OCI-LY7 (cell line): ENCODE data around the gene TM6SF1. TPM values are rescaled to one million over a fixed set of nuclear protein-coding genes. Genes with fewer than 3 reads are reported as not detected.

Experiments used
- BruUV-seq: library from RNA; stranded (reverse); fragments of 400-500 nt; replicated peaks from 2 replicates; lab custom pipeline; 2021; lab: Mats Ljungman, UMichigan
- CTCF ChIA-PET: fragments of 300-600 bp; sonication (Branson Sonifier 250); formaldehyde crosslinking; loops from one replicate; lab custom pipeline; 2022; ENCODE audit warnings: antibody characterized with exemption; ENCODE audit not compliant: unreplicated experiment; lab: Charles Lee
- POLR2A ChIA-PET: fragments of 300-600 bp; sonication (Branson Sonifier 250); formaldehyde crosslinking; loops from one replicate; lab custom pipeline; 2022; ENCODE audit warnings: antibody characterized with exemption; lab: Charles Lee
- DNase-seq: peaks from one replicate; pipeline ENCODE4 v3.0.0-alpha.2; 2015; ENCODE audit warnings: low spot score
- H2AFZ ChIP-seq: fragments of 200-600 bp; sonication (generic), shearing (Covaris generic); 2 replicates; pipeline ENCODE4 v1.6.1; 2014; ENCODE audit warnings: mild to moderate bottlenecking, antibody characterized with exemption, low read length, moderate library complexity
- H3K27ac ChIP-seq: fragments of 200-600 bp; sonication (generic); 2 replicates; pipeline ENCODE4 v1.5.1; 2014; ENCODE audit warnings: mixed run types, low read depth, mild to moderate bottlenecking, moderate library complexity, low read length, inconsistent platforms; ENCODE audit not compliant: poor library complexity, severe bottlenecking
- H3K36me3 ChIP-seq: fragments of 200-600 bp; sonication (generic); 2 replicates; pipeline ENCODE4 v1.6.1; 2014; ENCODE audit warnings: mild to moderate bottlenecking, antibody characterized with exemption, low read length, moderate library complexity, mixed read lengths; ENCODE audit not compliant: insufficient read depth
- H3K4me1 ChIP-seq: fragments of 200-600 bp; sonication (generic); 2 replicates; pipeline ENCODE4 v1.5.1; 2014; ENCODE audit warnings: mild to moderate bottlenecking, low read length; ENCODE audit not compliant: insufficient read depth, poor library complexity, severe bottlenecking
- H3K4me2 ChIP-seq: fragments of 200-600 bp; sonication (generic); 2 replicates; pipeline ENCODE4 v1.6.1; 2014; ENCODE audit warnings: mild to moderate bottlenecking, low read length
- H3K4me3 ChIP-seq: fragments of 200-600 bp; sonication (generic); 2 replicates; pipeline ENCODE4 v1.5.1; 2014; ENCODE audit warnings: mild to moderate bottlenecking, low read depth, low read length; ENCODE audit not compliant: poor library complexity, severe bottlenecking
- H3K79me2 ChIP-seq: fragments of 200-600 bp; sonication (generic); 2 replicates; pipeline ENCODE4 v1.6.1; 2016; ENCODE audit warnings: low read depth, mild to moderate bottlenecking, low read length, moderate library complexity, mixed read lengths; ENCODE audit not compliant: insufficient read depth
- H3K9me2 ChIP-seq: fragments of 200-600 bp; sonication (generic); 2 replicates; pipeline ENCODE4 v1.6.1; 2016; ENCODE audit warnings: mild to moderate bottlenecking, low read length, mixed read lengths; ENCODE audit not compliant: insufficient read depth
- H3K9me3 ChIP-seq: fragments of 200-600 bp; sonication (generic); 2 replicates; pipeline ENCODE4 v1.6.1; 2014; ENCODE audit warnings: mild to moderate bottlenecking, mixed run types, low read length, mixed read lengths
- H4K20me1 ChIP-seq: fragments of 200-600 bp; sonication (generic); 2 replicates; pipeline ENCODE4 v1.6.1; 2014; ENCODE audit warnings: mild to moderate bottlenecking, antibody characterized with exemption, low read length, moderate library complexity, mixed read lengths; ENCODE audit not compliant: insufficient read depth
- CTCF ChIP-seq: fragments of 200-600 bp; sonication (generic); conservative IDR thresholded peaks from 2 replicates; pipeline ENCODE4 v1.5.1; 2014; ENCODE audit warnings: mild to moderate bottlenecking, antibody characterized with exemption, low read length, moderate library complexity, mixed read lengths
- EZH2phosphoT487 ChIP-seq: fragments of 200-600 bp; sonication (generic); IDR thresholded peaks from 2 replicates; pipeline ENCODE4 v1.6.1; 2018; ENCODE audit warnings: low read depth, borderline replicate concordance, mild to moderate bottlenecking, mixed run types, antibody characterized with exemption, low read length, moderate library complexity, mixed read lengths
- intact Hi-C: fragments of 100-400 bp; cut with micrococcal nuclease; formaldehyde crosslinking; loops from one replicate; pipeline ENCODE4 v1.10.0; 2022; ENCODE audit not compliant: unreplicated experiment
- total RNA-seq, 2 experiments: library from RNA; depleted of rRNA in 1 of 2; stranded (reverse); fragments of >200 nt in 1 of 2; shearing (Covaris generic) in 1 of 2; gene quantifications; 2 replicates each; pipeline ENCODE4 v1.2.3, GENCODE V29; 2014 to 2022

The TM6SF1 gene
- total RNA-seq, 2 experiments from 2014 or later = 27.2 to 28.7 TPM

- H3K27ac ChIP-seq = no peak overlapping the region
- POLR2A ChIA-PET = interaction anchor here (1.0 kb wide), 1 partner anchor 257 kb away, joined by 3 read pairs; no protein-coding TSS in a partner anchor
These were observed 45.8 kb upstream of the TM6SF1 start for GRCh38 chr15:83061680-83062079.

GRCh38 chr15:83062768-83063180 is 44.7 kb upstream of the TM6SF1 start:
- TF ChIP-seq EZH2phosphoT487 (no peak), CTCF (no peak)

More at GRCh38 chr15:83061680-83062079, 45.8 kb upstream of the TM6SF1 start:
- Histone ChIP-seq H3K79me2 (peaks cover 99% of the 10 kb centered on the region), H3K4me1 (peaks cover 33% of the 10 kb centered on the region), H3K4me2 (peak overlapping the region; percentile 89; the same call in 1 of the 2 replicates), H2AFZ (no peak overlapping the region), H3K9me3 (no peaks in the 10 kb centered on the region), H3K4me3 (no peak overlapping the region), H3K9me2 (no peaks in the 10 kb centered on the region), H4K20me1 (peaks cover 50% of the 10 kb centered on the region), H3K36me3 (peaks cover 87% of the 10 kb centered on the region)
- intact Hi-C loops = no loop called here
- no peak for TF ChIP-seq EZH2phosphoT487
- TF ChIP-seq CTCF = no peak
- BruUV-seq = no TSS peak
- no peak for DNase-seq
- CTCF ChIA-PET = no interaction called here

GRCh38 chr15:83063551-83063950 is 43.9 kb upstream of the TM6SF1 start:
- Histone ChIP-seq H3K4me3 (peak overlapping the region; percentile 80), H3K4me1 (peaks cover 46% of the 10 kb centered on the region), H4K20me1 (peaks cover 50% of the 10 kb centered on the region), H3K9me2 (no peaks in the 10 kb centered on the region), H3K36me3 (peaks cover 71% of the 10 kb centered on the region), H3K4me2 (peak overlapping the region; percentile 89), H2AFZ (no peak overlapping the region), H3K27ac (peak overlapping the region; percentile 27), H3K79me2 (peaks cover 83% of the 10 kb centered on the region), H3K9me3 (peaks cover 4% of the 10 kb centered on the region; the same call in 1 of the 2 replicates)
- no TSS peak for BruUV-seq
- ChIA-PET POLR2A (interaction anchor here (0.7 to 1.4 kb wide), 2 partner anchors 45 to 91 kb away, joined by 3 to 4 read pairs; no protein-coding TSS in a partner anchor), CTCF (no interaction called here)
- DNase-seq = peak; percentile 41
- TF ChIP-seq EZH2phosphoT487 = no peak
- TF ChIP-seq CTCF = no peak
- intact Hi-C loops = no loop called here

More at GRCh38 chr15:83062768-83063180, 44.7 kb upstream of the TM6SF1 start:
- intact Hi-C loops = no loop called here
- ChIA-PET CTCF (no interaction called here), POLR2A (interaction anchor here (0.7 to 1.4 kb wide), 5 partner anchors 12 to 258 kb away, joined by 3 to 4 read pairs (median 3); no protein-coding TSS in a partner anchor)
- BruUV-seq = no TSS peak
- Histone ChIP-seq H3K4me1 (peaks cover 38% of the 10 kb centered on the region), H2AFZ (no peak overlapping the region), H3K9me3 (no peaks in the 10 kb centered on the region), H3K9me2 (no peaks in the 10 kb centered on the region), H4K20me1 (peaks cover 50% of the 10 kb centered on the region), H3K79me2 (peaks cover 91% of the 10 kb centered on the region), H3K27ac (peak overlapping the region; percentile 27), H3K4me2 (peak overlapping the region; percentile 89), H3K4me3 (peak overlapping the region; percentile 80), H3K36me3 (peaks cover 76% of the 10 kb centered on the region)
- no peak for DNase-seq
